Mesodermal cell (in vitro differentiated cells): Measurements from ENCODE around the gene COL18A1.

Experiments
- H3K27ac ChIP-seq: 2 replicates; pipeline ENCODE4 v1.7.0; 2013; ENCODE audit warnings: mild to moderate bottlenecking, low read depth, low read length, moderate library complexity; ENCODE audit not compliant: severe bottlenecking
- H3K36me3 ChIP-seq: 2 replicates; pipeline ENCODE4 v1.7.1; 2013; ENCODE audit warnings: mild to moderate bottlenecking, low read length, moderate library complexity; ENCODE audit not compliant: control insufficient read depth, insufficient read depth
- H3K4me1 ChIP-seq: one replicate; pipeline ENCODE4 v1.7.1; 2013; ENCODE audit warnings: mild to moderate bottlenecking, low read length; ENCODE audit not compliant: insufficient read depth, control insufficient read depth, poor library complexity, severe bottlenecking
- H3K4me3 ChIP-seq: 2 replicates; pipeline ENCODE4 v1.7.0; 2013; ENCODE audit warnings: low read length, control low read depth, mild to moderate bottlenecking; ENCODE audit not compliant: insufficient read depth, poor library complexity, severe bottlenecking; ENCODE audit errors: extremely low read depth
- H3K9me3 ChIP-seq: 2 replicates; pipeline ENCODE4 v1.7.1; 2013; ENCODE audit warnings: mild to moderate bottlenecking, low read length, moderate library complexity; ENCODE audit not compliant: control insufficient read depth
- WGBS, 2 experiments: methylation state at CpG; one replicate each; pipeline ENCODE4 v1.1.5; 2013; ENCODE audit warnings: missing lambda C conversion rate in 2 of 2; ENCODE audit not compliant: insufficient coverage in 2 of 2; 5-methylcytosine and 5-hydroxymethylcytosine counted together

Gene COL18A1

DNA sequence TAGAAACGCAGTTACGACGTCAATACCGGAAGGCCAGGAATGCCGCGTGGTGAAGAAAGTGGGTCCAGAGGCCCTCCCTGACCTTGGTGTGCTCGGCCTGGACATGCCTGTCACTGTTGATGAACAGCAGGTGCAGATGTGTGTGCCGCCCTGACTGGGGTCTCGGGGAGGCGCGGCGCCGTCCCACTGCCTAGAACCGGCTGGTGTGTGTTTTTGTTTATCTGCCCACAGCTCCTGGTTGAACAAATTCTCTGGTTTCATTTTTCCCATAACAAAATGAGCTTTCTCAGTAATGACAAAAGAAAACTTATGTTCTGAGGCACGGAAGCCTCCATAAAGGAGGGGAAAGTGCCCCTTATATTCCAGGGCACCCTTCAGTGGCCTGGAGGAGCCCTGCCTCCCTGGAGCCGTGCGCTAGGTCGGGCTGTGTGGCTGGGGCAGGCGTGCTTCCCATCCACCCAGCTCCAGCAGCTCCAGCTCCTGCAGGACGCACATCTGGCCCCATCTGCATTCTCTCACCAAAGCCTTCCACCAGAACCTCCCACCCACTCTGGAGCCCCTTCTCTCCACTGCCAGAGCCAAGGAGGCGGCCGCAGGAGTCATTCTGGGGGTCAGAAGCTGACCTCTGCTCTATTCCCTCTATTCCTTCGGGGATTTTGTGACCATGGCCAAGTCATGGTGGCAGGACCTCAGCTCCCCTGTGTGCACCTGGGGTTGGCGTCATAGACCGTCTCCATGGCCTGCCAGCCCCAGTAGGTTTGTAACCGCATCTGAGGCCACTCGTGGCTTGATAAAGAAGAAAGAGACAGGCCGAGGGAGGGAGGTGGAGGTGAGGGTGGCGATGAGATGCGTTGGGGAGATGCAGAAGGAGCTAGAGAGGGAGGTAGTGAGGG, 20.1 kb upstream of the COL18A1 start:
- H3K27ac ChIP-seq = no peak overlapping the region

DNA sequence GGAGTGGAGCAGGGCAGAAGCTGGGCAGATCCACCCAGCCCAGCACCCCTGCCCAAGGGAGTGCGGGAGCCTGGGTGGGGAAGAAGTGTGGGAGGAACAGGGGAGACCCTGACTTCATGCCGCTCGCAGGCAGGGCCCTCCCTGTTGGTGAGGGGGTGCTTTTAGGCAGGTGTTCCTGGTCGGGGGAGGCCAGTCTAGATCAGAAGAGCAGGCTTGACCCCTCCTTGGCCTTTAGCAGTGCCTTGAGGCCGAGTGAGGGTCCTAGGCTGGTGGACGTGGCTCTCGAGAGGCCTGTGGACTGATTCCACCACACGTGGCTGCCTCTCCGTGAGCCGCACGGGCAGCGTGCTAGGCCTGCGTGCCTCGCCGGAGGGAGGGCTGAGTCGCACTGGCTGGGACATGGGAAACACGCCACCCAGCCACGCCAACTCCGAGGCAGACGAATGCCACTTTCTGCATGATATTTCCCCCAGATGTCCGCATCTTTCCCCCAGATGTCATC, 19.4 kb upstream of the COL18A1 start:
- H3K4me1 ChIP-seq = peaks cover 22% of the 10 kb centered on the region
- no peaks in the 10 kb centered on the region for H3K9me3 ChIP-seq
- H3K27ac ChIP-seq = no peak overlapping the region
- WGBS, 2 experiments = 93 to 96% methylated on average over 17 to 19 of the region's 21 CpGs
- H3K4me3 ChIP-seq = no peak overlapping the region
- H3K36me3 ChIP-seq = no peaks in the 10 kb centered on the region

More for the DNA sequence above, 20.1 kb upstream of the COL18A1 start:
- 92% methylated on average over 22 to 29 of the region's 30 CpGs for WGBS, 2 experiments
- no peaks in the 10 kb centered on the region for H3K9me3 ChIP-seq
- H3K4me3 ChIP-seq = no peak overlapping the region
- no peaks in the 10 kb centered on the region for H3K36me3 ChIP-seq
- peaks cover 22% of the 10 kb centered on the region for H3K4me1 ChIP-seq

GRCh38 chr21:45386336-45386727, 18.6 kb upstream of the COL18A1 start:
- no peaks in the 10 kb centered on the region for H3K9me3 ChIP-seq
- H3K4me1 ChIP-seq = peaks cover 22% of the 10 kb centered on the region
- no peak overlapping the region for H3K27ac ChIP-seq
- no peak overlapping the region for H3K4me3 ChIP-seq
- no peaks in the 10 kb centered on the region for H3K36me3 ChIP-seq
- 94 to 97% methylated on average over 10 to 11 of the region's 11 CpGs for WGBS, 2 experiments

DNA sequence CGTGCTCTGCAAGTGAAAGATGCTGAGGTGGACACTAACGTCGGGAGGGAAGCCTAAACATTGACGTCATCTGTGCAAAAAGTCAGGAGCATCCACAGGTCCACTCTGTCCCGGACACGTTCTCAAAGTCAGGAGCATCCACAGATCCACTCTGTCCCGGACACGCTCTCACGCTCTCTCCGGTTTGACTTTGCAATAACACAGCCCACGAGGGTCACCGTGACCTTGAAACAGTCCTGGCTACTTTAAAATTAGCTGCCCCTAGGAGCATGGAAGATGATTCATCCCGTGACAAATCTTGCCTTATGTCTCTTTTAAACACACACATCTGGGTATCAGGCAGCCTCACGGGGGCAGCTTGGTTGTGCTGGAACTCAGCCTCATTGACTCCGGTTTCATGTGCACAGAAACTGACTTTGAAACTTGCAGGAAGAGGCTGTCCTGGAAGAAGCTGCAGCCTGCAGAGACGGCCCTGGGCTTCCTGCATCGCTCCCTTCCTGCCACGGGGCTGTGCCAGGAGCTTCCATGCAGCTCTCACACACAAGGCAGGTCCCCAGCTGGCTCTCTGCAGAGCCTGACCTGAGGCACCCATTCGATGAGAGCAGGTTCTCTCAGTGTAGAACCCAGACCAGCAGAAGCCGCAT, 18.1 kb upstream of the COL18A1 start:
- no peaks in the 10 kb centered on the region for H3K36me3 ChIP-seq
- no peaks in the 10 kb centered on the region for H3K9me3 ChIP-seq
- no peak overlapping the region for H3K4me3 ChIP-seq
- H3K4me1 ChIP-seq = peaks cover 22% of the 10 kb centered on the region
- WGBS, 2 experiments = 83 to 84% methylated on average over 20 of the region's 20 CpGs
- H3K27ac ChIP-seq = peak overlapping the region; percentile 41

- no peak overlapping the region for H3K4me3 ChIP-seq
- H3K27ac ChIP-seq = peak overlapping the region; percentile 41
- H3K4me1 ChIP-seq = peaks cover 22% of the 10 kb centered on the region
- WGBS, 2 experiments = 90 to 91% methylated on average over 7 to 10 of the region's 13 CpGs
- H3K9me3 ChIP-seq = no peaks in the 10 kb centered on the region
- H3K36me3 ChIP-seq = no peaks in the 10 kb centered on the region
Measured at GRCh38 chr21:45387506-45387905, 17.5 kb upstream of the COL18A1 start.

DNA sequence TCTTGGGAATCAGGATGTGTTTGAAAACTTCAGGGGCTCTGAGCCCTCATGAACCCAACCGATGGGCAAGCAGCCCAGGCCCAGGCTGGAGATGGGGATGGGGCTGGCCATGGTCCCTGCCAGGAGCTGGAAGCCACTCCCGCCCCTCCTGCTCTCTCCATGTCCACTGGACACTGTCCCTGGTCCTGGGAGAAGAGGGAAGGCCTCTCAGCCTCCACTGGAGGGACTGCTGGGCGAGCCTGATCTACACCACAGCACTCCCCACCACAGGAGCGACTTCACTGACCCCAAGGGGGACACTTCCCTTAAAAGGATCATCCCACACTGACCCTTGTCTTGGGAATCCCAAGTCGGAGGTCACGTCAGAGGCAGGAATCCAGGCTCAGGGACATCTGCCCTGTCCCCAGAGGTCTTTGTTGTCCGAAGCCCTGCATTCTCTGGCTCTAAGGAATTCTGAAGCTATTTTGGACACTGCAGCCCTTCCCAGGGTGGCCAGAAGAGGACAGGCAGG, 16.9 kb upstream of the COL18A1 start:
- peaks cover 22% of the 10 kb centered on the region for H3K4me1 ChIP-seq
- H3K4me3 ChIP-seq = no peak overlapping the region
- no peaks in the 10 kb centered on the region for H3K9me3 ChIP-seq
- H3K36me3 ChIP-seq = no peaks in the 10 kb centered on the region
- WGBS, 2 experiments = 82 to 84% methylated on average over 4 to 5 of the region's 7 CpGs
- no peak overlapping the region for H3K27ac ChIP-seq

GRCh38 chr21:45388611-45389296, 16.2 kb upstream of the COL18A1 start:
- WGBS, 2 experiments = 91 to 95% methylated on average over 18 to 19 of the region's 19 CpGs
- Histone ChIP-seq H3K4me1 (peaks cover 22% of the 10 kb centered on the region), H3K27ac (no peak overlapping the region)

DNA sequence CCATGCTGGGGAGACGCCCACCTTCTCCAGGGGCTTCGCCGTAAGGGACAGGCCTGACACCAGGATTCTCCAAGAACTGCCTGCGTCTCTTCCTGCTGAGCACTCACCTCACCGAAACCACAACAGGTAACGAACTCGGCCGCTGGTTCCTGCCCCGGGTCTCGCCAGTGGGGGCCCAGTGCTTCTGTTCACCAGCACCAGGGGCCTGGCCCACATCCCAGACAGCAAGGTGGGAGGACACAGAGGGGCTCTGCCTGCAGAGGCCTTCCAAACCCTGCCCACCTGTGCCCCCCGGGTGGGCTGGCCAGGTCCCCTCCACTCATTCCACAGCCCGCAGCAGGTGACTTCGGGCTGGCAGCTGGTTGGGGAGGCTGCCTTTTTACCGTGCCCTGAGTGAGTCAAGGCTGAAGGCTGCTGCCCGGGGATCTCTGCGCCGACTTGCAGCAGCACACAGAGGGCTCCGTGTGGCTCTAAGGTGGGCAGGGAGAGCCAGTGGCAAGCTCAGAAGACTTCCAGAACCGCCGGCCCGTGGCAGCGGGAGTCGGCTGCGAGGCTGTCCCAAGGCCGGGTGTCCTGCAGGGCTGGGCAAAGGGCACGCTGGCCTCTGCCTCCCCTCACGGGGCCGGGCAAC, 14.7 kb upstream of the COL18A1 start:
- H3K27ac ChIP-seq = no peak overlapping the region
- 90 to 95% methylated on average over 23 to 24 of the region's 28 CpGs for WGBS, 2 experiments

More at GRCh38 chr21:45388611-45389296, 16.2 kb upstream of the COL18A1 start:
- no peak overlapping the region for H3K4me3 ChIP-seq
- no peaks in the 10 kb centered on the region for H3K9me3 ChIP-seq
- no peaks in the 10 kb centered on the region for H3K36me3 ChIP-seq

DNA sequence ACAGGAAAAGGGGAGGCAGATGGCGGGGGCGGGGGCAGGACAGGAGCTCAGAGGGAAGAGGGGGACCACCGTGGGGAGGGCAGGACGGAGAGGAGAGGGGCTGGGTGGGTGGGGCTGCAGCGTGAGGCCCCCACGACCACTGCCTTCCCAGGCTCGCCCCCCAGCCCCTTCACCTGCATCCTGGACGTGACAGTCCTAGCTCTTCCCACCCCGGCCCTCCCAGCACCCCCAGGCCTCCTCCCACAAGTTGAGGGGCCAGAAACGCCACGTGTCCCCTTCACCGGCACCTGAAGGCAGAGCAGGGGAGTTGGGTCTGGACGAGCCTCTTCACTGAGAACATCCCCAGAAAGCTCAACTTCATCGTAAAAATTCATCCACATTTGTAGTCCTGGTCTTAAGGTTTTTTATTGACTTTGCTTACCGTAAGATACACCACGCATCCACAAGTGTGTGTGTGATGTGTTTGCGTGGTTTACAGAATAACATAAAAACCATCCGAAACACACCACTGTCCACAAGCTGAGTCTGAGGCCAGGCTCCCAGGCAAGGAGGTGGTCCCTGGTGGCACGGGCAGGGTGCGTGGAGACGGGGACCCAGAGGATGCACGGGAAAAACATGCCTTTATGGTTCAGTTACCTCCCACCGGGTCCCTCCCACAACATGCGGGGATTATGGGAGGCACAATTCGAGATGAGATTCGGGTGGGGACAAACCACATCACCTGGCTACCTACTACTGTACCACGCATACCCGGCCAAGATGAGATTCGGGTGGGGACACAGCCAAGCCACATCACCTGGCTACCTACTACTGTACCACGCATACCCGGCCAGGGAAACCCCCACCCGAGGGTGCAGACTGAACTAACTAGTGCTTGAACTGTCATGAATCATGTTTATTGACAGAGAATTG, 13.9 kb upstream of the COL18A1 start:
- Histone ChIP-seq H3K27ac (no peak overlapping the region), H3K9me3 (no peaks in the 10 kb centered on the region), H3K36me3 (no peaks in the 10 kb centered on the region), H3K4me1 (peaks cover 21% of the 10 kb centered on the region), H3K4me3 (no peak overlapping the region)
- 90 to 91% methylated on average over 19 to 21 of the region's 32 CpGs for WGBS, 2 experiments

More for the DNA sequence above, 14.7 kb upstream of the COL18A1 start:
- H3K9me3 ChIP-seq = no peaks in the 10 kb centered on the region
- peaks cover 22% of the 10 kb centered on the region for H3K4me1 ChIP-seq
- no peak overlapping the region for H3K4me3 ChIP-seq
- no peaks in the 10 kb centered on the region for H3K36me3 ChIP-seq
